Activated T-cell treated with anti-CD3 and anti-CD28 coated beads, Interleukin-2, amount 50 U/mL, for 24 hours (primary cell): ENCODE measurements around the gene NFE2.
"Not testable (repeated sequence)": the region's sequence is repeated elsewhere in the genome, so short reads cannot be mapped to it uniquely, and the experiment has no call there.

ENCODE experiments used
- DNase-seq: peaks from one replicate; pipeline ENCODE4 v3.0.0-alpha.2; 2020
- H3K27ac Mint-ChIP-seq: 2 replicates; pipeline ENCODE4 v1.8.0; 2020; ENCODE audit warnings: mild to moderate bottlenecking, mixed read lengths
- H3K27me3 Mint-ChIP-seq: 2 replicates; pipeline ENCODE4 v1.8.0; 2020; ENCODE audit warnings: mixed read lengths
- H3K36me3 Mint-ChIP-seq: 2 replicates; pipeline ENCODE4 v1.8.0; 2020; ENCODE audit warnings: low read depth, mixed read lengths
- H3K4me1 Mint-ChIP-seq: 2 replicates; pipeline ENCODE4 v1.8.0; 2020; ENCODE audit warnings: low read depth, mixed read lengths
- H3K4me3 Mint-ChIP-seq: 2 replicates; pipeline ENCODE4 v1.8.0; 2020; ENCODE audit warnings: mild to moderate bottlenecking, moderate library complexity, mixed read lengths
- H3K9me3 Mint-ChIP-seq: 2 replicates; pipeline ENCODE4 v1.8.0; 2020; ENCODE audit warnings: mixed read lengths

NFE2 gene

GRCh38 chr12:54325442-54326109, 24.8 kb upstream of the NFE2 start:
- Mint-ChIP-seq H3K4me3 (peak overlapping the region; percentile 99), H3K36me3 (peaks cover 26% of the 10 kb centered on the region), H3K27ac (peak overlapping the region; percentile 96), H3K4me1 (peaks cover 45% of the 10 kb centered on the region)
- not testable (repeated sequence) for DNase-seq, H3K27me3 Mint-ChIP-seq, H3K9me3 Mint-ChIP-seq

GRCh38 chr12:54324617-54325441, 24.0 kb upstream of the NFE2 start, which contains the start of gene COPZ1:
Gene COPZ1, plus strand, starts transcription at chr12:54325131. Its CDS starts 33 bp downstream, at chr12:54325164.
- H3K27me3 Mint-ChIP-seq = no peaks in the 10 kb centered on the region
- H3K36me3 Mint-ChIP-seq = peaks cover 21% of the 10 kb centered on the region
- peak within 1 kb of the TSS; percentile 99 for H3K4me3 Mint-ChIP-seq
- DNase-seq = peak; percentile 90
- peaks cover 38% of the 10 kb centered on the region for H3K4me1 Mint-ChIP-seq
- no peaks in the 10 kb centered on the region for H3K9me3 Mint-ChIP-seq
- H3K27ac Mint-ChIP-seq = peak within 1 kb of the TSS; percentile 96

GRCh38 chr12:54321363-54321762, 20.5 kb upstream of the NFE2 start:
- peaks cover 8% of the 10 kb centered on the region for H3K36me3 Mint-ChIP-seq
- H3K4me1 Mint-ChIP-seq = peaks cover 12% of the 10 kb centered on the region
- DNase-seq = no peak
- no peaks in the 10 kb centered on the region for H3K9me3 Mint-ChIP-seq
- H3K4me3 Mint-ChIP-seq = no peak overlapping the region
- no peaks in the 10 kb centered on the region for H3K27me3 Mint-ChIP-seq
- no peak overlapping the region for H3K27ac Mint-ChIP-seq

GRCh38 chr12:54312309-54312708, 11.5 kb upstream of the NFE2 start:
- H3K36me3 Mint-ChIP-seq, H3K27me3 Mint-ChIP-seq, H3K4me3 Mint-ChIP-seq, H3K4me1 Mint-ChIP-seq, DNase-seq, H3K9me3 Mint-ChIP-seq, H3K27ac Mint-ChIP-seq: not testable (repeated sequence)

GRCh38 chr12:54311051-54311450, 10.2 kb upstream of the NFE2 start:
- no peak overlapping the region for H3K4me3 Mint-ChIP-seq
- DNase-seq = no peak
- H3K9me3 Mint-ChIP-seq = no peaks in the 10 kb centered on the region
- H3K27me3 Mint-ChIP-seq = peaks cover 2% of the 10 kb centered on the region
- no peak overlapping the region for H3K27ac Mint-ChIP-seq
- no peaks in the 10 kb centered on the region for H3K36me3 Mint-ChIP-seq
- H3K4me1 Mint-ChIP-seq = peaks cover 9% of the 10 kb centered on the region

GRCh38 chr12:54306925-54307741, 6.3 kb upstream of the NFE2 start:
- H3K27ac Mint-ChIP-seq = no peak overlapping the region
- no peaks in the 10 kb centered on the region for H3K36me3 Mint-ChIP-seq
- DNase-seq = peak; percentile 48
- H3K9me3 Mint-ChIP-seq = no peaks in the 10 kb centered on the region
- no peak overlapping the region for H3K4me3 Mint-ChIP-seq
- peaks cover 29% of the 10 kb centered on the region for H3K27me3 Mint-ChIP-seq
- H3K4me1 Mint-ChIP-seq = peaks cover 18% of the 10 kb centered on the region

GRCh38 chr12:54304187-54304810, 3.5 kb upstream of the NFE2 start:
- Mint-ChIP-seq H3K27me3 (peaks cover 58% of the 10 kb centered on the region), H3K4me1 (peaks cover 29% of the 10 kb centered on the region), H3K27ac (no peak overlapping the region), H3K9me3 (no peaks in the 10 kb centered on the region), H3K36me3 (no peaks in the 10 kb centered on the region), H3K4me3 (no peak overlapping the region)
- no peak for DNase-seq

GRCh38 chr12:54303640-54304039, 2.8 kb upstream of the NFE2 start:
- Mint-ChIP-seq H3K4me3 (no peak overlapping the region), H3K27ac (no peak overlapping the region), H3K9me3 (no peaks in the 10 kb centered on the region), H3K4me1 (peaks cover 29% of the 10 kb centered on the region), H3K36me3 (no peaks in the 10 kb centered on the region), H3K27me3 (peaks cover 64% of the 10 kb centered on the region)
- DNase-seq = no peak

- no peaks in the 10 kb centered on the region for H3K9me3 Mint-ChIP-seq
- H3K27ac Mint-ChIP-seq = no peak overlapping the region
- H3K4me1 Mint-ChIP-seq = peaks cover 25% of the 10 kb centered on the region
- no peak for DNase-seq
- peaks cover 61% of the 10 kb centered on the region for H3K27me3 Mint-ChIP-seq
- no peaks in the 10 kb centered on the region for H3K36me3 Mint-ChIP-seq
- no peak overlapping the region for H3K4me3 Mint-ChIP-seq
Observed at GRCh38 chr12:54301428-54302048, 723 bp upstream of the NFE2 start.

- H3K9me3 Mint-ChIP-seq = no peaks in the 10 kb centered on the region
- no peak overlapping the region for H3K27ac Mint-ChIP-seq
- DNase-seq = no peak
- H3K36me3 Mint-ChIP-seq = no peaks in the 10 kb centered on the region
- H3K27me3 Mint-ChIP-seq = peaks cover 61% of the 10 kb centered on the region
- H3K4me3 Mint-ChIP-seq = no peak overlapping the region
- H3K4me1 Mint-ChIP-seq = peaks cover 25% of the 10 kb centered on the region
Observed at GRCh38 chr12:54300225-54300731, 537 bp downstream of the NFE2 start.

- no peak for DNase-seq
- Mint-ChIP-seq H3K9me3 (no peaks in the 10 kb centered on the region), H3K36me3 (no peaks in the 10 kb centered on the region), H3K4me1 (peaks cover 24% of the 10 kb centered on the region), H3K27me3 (peaks cover 56% of the 10 kb centered on the region), H3K4me3 (no peak overlapping the region), H3K27ac (peak overlapping the region; percentile 6)
Observed at GRCh38 chr12:54299515-54300224, 1.1 kb downstream of the NFE2 start.

- no peak for DNase-seq
- Mint-ChIP-seq H3K4me1 (peaks cover 17% of the 10 kb centered on the region), H3K36me3 (no peaks in the 10 kb centered on the region), H3K27ac (no peak overlapping the region), H3K27me3 (peaks cover 49% of the 10 kb centered on the region), H3K9me3 (no peaks in the 10 kb centered on the region), H3K4me3 (no peak overlapping the region)
Observed at GRCh38 chr12:54298904-54299303, 1.9 kb downstream of the NFE2 start.

GRCh38 chr12:54296393-54297099, 4.3 kb downstream of the NFE2 start:
- Mint-ChIP-seq H3K9me3 (no peaks in the 10 kb centered on the region), H3K4me3 (no peak overlapping the region), H3K4me1 (peaks cover 16% of the 10 kb centered on the region), H3K27me3 (peaks cover 29% of the 10 kb centered on the region), H3K27ac (no peak overlapping the region), H3K36me3 (no peaks in the 10 kb centered on the region)
- no peak for DNase-seq
